HEK293 (cell line): Measurements from ENCODE around the gene CD84.

Experiments
- CTCF ChIP-seq: fragments of 450-650 bp; formaldehyde crosslinking; IDR thresholded peaks from 2 replicates; pipeline ENCODE4 v1.5.1; 2016; ENCODE audit warnings: missing biosample characterization, missing genetic modification characterization
- HOXA7 ChIP-seq: sonication (generic); formaldehyde crosslinking; IDR thresholded peaks from 2 replicates; pipeline ENCODE4 v1.8.1; 2022; ENCODE audit warnings: missing genetic modification reagents, borderline replicate concordance
- REST ChIP-seq: fragments of 450-650 bp; formaldehyde crosslinking; IDR thresholded peaks from 2 replicates; pipeline ENCODE4 v1.5.1; 2016; ENCODE audit warnings: missing biosample characterization, missing genetic modification characterization
- ZFP41 ChIP-seq: fragments of 450-650 bp; formaldehyde crosslinking; IDR thresholded peaks from 2 replicates; pipeline ENCODE4 v1.5.1; 2016; ENCODE audit warnings: missing biosample characterization, missing genetic modification characterization, borderline replicate concordance
- ZNF10 ChIP-seq: fragments of 450-650 bp; formaldehyde crosslinking; IDR thresholded peaks from 2 replicates; pipeline ENCODE4 v1.5.1; 2017; ENCODE audit warnings: missing biosample characterization, missing genetic modification characterization
- ZNF148 ChIP-seq: fragments of 450-650 bp; formaldehyde crosslinking; IDR thresholded peaks from 2 replicates; pipeline ENCODE4 v1.5.0; 2017; ENCODE audit warnings: missing biosample characterization, missing genetic modification characterization, borderline replicate concordance
- ZNF23 ChIP-seq: fragments of 450-650 bp; formaldehyde crosslinking; IDR thresholded peaks from 2 replicates; pipeline ENCODE4 v1.5.1; 2016; ENCODE audit warnings: missing biosample characterization, missing genetic modification characterization, borderline replicate concordance
- ZNF24 ChIP-seq: fragments of 450-650 bp; formaldehyde crosslinking; IDR thresholded peaks from 2 replicates; pipeline ENCODE4 v1.5.1; 2016; ENCODE audit warnings: missing biosample characterization, missing genetic modification characterization
- ZNF274 ChIP-seq, 2 experiments: fragments of 200-500 bp in 1 of 2; fragments of 450-650 bp in 1 of 2; sonication (Bioruptor generic) in 1 of 2; formaldehyde crosslinking in 1 of 2; IDR thresholded peaks; 2 replicates each; pipeline versions ENCODE4 v1.5.1 to v1.6.1; 2014 to 2016; ENCODE audit warnings: borderline replicate concordance in 1 of 2, inconsistent platforms in 1 of 2, low read length in 1 of 2, missing biosample characterization in 1 of 2, missing genetic modification characterization in 1 of 2
- ZNF843 ChIP-seq: fragments of 450-650 bp; formaldehyde crosslinking; IDR thresholded peaks from 2 replicates; pipeline ENCODE4 v1.5.1; 2016; ENCODE audit warnings: missing biosample characterization, missing genetic modification characterization

GRCh38 chr1:160584784-160585183, 5.5 kb upstream of the CD84 start:
- TF ChIP-seq CTCF (tag by site-specific recombination) (no peak), REST (no peak), ZFP41 (no peak), ZNF10 (no peak), ZNF148 (tag by site-specific recombination) (no peak), HOXA7 (CRISPR knock-in tag) (no peak), ZNF24 (no peak), ZNF23 (tag by site-specific recombination) (no peak), ZNF843 (tag by site-specific recombination) (no peak), ZNF274 (IDR thresholded peaks at IDR 0.05; ENCODE audit: low read length) (no peak), ZNF274 (tag by site-specific recombination; IDR thresholded peaks at IDR 0.05; ENCODE audit: borderline replicate concordance) (no peak)
